IPS DF 6.9 (cell line): ENCODE results near the gene DUS1L.

Experiments
- DNase-seq: peaks from one replicate; pipeline ENCODE4 v3.0.0-alpha.2; 2013; ENCODE audit warnings: low read depth, low spot score
- H3K27ac ChIP-seq: one replicate; pipeline ENCODE4 v1.5.1; 2013; ENCODE audit warnings: low read length, control low read depth
- H3K27me3 ChIP-seq: 2 replicates; pipeline ENCODE4 v1.6.1; 2013; ENCODE audit warnings: mild to moderate bottlenecking, low read length; ENCODE audit not compliant: control insufficient read depth, insufficient read depth
- H3K36me3 ChIP-seq: 2 replicates; pipeline ENCODE4 v1.6.1; 2013; ENCODE audit warnings: low read length; ENCODE audit not compliant: control insufficient read depth, insufficient read depth
- H3K4me1 ChIP-seq: 2 replicates; pipeline ENCODE4 v1.6.1; 2013; ENCODE audit warnings: low read length; ENCODE audit not compliant: control insufficient read depth, insufficient read depth
- H3K4me3 ChIP-seq: 2 replicates; pipeline ENCODE4 v1.5.1; 2013; ENCODE audit warnings: mild to moderate bottlenecking, low read length
- H3K9me3 ChIP-seq: 2 replicates; pipeline ENCODE4 v1.6.1; 2013; ENCODE audit warnings: low read length, inconsistent platforms; ENCODE audit not compliant: control insufficient read depth, insufficient read depth
- WGBS: extraction: QIAGEN DNeasy Blood & Tissue Kit; methylation state at CpG from one replicate; pipeline ENCODE4 v1.1.7; 2013; ENCODE audit warnings: mixed read lengths, missing lambda C conversion rate; ENCODE audit not compliant: insufficient read length, insufficient coverage; 5-methylcytosine and 5-hydroxymethylcytosine counted together

DUS1L gene

DNA sequence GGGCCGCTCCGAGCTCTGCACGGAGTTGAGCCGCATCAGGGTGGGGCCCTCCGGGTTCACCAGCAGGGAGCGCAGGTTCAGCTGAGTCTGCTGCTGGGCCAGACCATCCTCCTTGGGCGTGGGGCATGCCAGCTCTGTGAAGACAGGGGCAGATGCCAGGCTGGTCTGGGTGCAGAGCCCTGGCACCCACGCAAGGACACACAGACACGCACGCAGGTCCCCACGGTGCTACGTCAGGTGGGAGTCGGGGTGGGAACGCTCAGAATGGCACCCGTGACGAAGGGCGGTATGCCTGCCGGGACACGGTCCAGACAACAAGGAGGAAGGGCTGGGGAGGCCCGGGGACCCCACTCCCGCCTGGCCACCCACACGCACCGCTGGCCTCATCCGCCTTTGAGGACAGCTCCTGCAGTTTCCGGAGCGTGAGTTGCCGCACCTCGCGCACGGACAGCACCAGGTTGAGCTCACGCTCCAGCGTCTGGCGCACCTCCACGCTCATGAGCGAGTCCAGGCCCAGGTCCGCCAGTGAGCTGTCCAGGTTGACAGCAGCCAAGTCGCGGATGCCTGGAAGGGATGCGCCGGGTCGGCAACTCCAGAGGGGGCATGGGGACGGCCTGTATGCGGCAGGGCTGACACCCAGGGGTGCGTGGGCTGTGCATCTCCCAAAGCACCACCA is 15.3 kb upstream of the DUS1L start:
- no peaks in the 10 kb centered on the region for H3K27me3 ChIP-seq
- H3K4me1 ChIP-seq: peaks cover 1% of the 10 kb centered on the region; the same call in 1 of the 2 replicates
- H3K4me3 ChIP-seq: no peak overlapping the region
- WGBS: no CpG with 5 or more reads among the region's 44 CpGs
- no peak for DNase-seq
- no peaks in the 10 kb centered on the region for H3K9me3 ChIP-seq
- no peak overlapping the region for H3K27ac ChIP-seq
- H3K36me3 ChIP-seq: peaks cover 76% of the 10 kb centered on the region

DNA sequence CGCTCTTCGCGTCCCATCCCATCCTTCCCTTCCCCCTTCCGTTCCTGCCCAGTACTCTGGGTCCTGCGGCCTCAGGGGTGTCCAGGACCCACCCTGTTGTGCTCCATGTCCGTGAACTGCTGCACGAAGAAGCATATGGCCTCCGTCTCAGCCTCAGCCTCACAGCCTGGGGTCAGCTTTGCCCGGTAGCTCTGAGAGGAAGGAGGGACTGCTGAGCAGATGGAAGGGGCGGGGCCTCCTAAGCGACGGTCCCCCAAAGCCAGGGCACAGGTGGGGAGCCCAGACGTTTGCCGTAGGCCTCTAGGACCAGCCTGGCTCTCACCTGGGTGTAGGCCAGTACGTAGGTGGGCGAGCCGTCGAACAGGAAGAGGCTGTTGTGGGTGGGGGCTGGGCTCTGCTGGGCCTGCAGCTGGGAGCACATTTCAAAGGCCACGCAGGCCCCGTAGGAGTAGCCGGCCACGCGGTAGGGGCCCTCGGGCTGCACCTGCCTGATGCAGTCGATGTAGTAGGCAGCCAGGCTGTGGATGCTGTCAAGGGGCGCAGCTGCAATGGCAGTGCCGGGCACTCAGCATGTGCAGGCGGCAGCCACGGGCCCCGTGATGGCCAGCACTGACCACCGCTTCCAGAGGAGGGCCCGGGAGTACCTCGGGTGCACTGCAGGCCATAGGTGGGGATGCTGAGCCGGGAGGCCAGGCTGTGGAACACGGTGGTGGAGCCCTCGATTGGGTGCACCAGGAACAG is 14.6 kb upstream of the DUS1L start:
- H3K9me3 ChIP-seq: no peaks in the 10 kb centered on the region
- no peak overlapping the region for H3K27ac ChIP-seq
- no CpG with 5 or more reads among the region's 36 CpGs for WGBS
- H3K36me3 ChIP-seq: peaks cover 68% of the 10 kb centered on the region
- no peaks in the 10 kb centered on the region for H3K27me3 ChIP-seq
- DNase-seq: no peak
- no peak overlapping the region for H3K4me3 ChIP-seq
- H3K4me1 ChIP-seq: peaks cover 1% of the 10 kb centered on the region; the same call in 1 of the 2 replicates

DNA sequence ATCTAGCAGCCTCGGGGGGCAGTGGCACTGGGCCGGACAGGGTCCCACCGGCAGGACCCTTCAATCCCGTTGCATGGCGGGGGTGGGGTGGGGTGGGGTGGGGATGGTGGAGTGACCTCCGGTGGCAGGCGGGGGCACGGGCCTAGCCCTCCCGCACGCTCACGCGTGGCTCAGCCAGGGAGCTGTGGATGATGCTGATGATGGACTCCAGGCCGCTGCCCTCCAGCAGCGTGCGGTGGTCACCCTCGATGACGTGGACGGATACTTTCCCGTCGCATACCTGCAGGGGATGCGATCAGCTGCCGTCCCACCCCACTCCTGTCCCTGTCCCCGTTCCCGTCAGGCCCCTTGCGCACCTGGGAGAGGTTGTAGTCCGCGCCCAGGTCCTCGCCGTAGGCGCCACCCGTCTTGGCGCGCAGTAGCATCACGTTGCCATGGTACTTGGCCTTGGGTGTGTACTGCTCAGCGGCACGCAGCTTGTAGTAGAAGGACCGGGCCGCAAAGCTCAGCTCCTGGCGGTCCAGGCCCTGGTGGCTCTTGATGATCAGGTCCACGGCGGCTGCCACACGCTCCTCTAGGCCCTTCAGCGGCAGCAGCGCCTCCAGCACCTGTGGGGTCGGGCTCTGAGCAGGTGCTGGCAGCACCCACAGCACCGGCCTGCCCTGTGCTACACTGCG is 13.5 kb upstream of the DUS1L start:
- no peak overlapping the region for H3K27ac ChIP-seq
- no peaks in the 10 kb centered on the region for H3K9me3 ChIP-seq
- no peak overlapping the region for H3K4me3 ChIP-seq
- WGBS: no CpG with 5 or more reads among the region's 47 CpGs
- H3K36me3 ChIP-seq: peaks cover 58% of the 10 kb centered on the region
- H3K27me3 ChIP-seq: no peaks in the 10 kb centered on the region
- peaks cover 1% of the 10 kb centered on the region; the same call in 1 of the 2 replicates for H3K4me1 ChIP-seq
- DNase-seq: no peak

DNA sequence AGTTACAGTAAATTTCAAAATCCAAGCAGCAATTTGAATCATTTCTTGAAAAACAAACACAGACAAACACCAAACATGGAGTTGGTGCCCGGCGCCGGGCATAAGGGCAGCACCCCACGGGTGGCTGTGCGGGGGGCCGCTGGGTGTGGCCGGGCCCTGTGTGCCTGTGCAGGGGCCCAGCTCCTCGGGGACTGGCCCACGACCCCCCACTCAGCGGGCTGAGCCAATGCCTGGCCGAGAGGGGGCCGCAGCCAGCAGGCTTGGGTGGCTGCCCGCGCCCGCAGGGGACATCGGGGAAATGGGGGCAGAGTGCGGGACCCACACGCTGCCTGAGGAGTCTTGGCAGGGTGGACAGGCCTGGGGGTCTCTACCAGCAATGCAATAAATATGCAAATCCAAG is 12.8 kb upstream of the DUS1L start:
- no peaks in the 10 kb centered on the region for H3K9me3 ChIP-seq
- no peaks in the 10 kb centered on the region for H3K27me3 ChIP-seq
- peaks cover 1% of the 10 kb centered on the region; the same call in 1 of the 2 replicates for H3K4me1 ChIP-seq
- no peak for DNase-seq
- peaks cover 51% of the 10 kb centered on the region for H3K36me3 ChIP-seq
- H3K27ac ChIP-seq: no peak overlapping the region
- no CpG with 5 or more reads among the region's 18 CpGs for WGBS
- no peak overlapping the region for H3K4me3 ChIP-seq

DNA sequence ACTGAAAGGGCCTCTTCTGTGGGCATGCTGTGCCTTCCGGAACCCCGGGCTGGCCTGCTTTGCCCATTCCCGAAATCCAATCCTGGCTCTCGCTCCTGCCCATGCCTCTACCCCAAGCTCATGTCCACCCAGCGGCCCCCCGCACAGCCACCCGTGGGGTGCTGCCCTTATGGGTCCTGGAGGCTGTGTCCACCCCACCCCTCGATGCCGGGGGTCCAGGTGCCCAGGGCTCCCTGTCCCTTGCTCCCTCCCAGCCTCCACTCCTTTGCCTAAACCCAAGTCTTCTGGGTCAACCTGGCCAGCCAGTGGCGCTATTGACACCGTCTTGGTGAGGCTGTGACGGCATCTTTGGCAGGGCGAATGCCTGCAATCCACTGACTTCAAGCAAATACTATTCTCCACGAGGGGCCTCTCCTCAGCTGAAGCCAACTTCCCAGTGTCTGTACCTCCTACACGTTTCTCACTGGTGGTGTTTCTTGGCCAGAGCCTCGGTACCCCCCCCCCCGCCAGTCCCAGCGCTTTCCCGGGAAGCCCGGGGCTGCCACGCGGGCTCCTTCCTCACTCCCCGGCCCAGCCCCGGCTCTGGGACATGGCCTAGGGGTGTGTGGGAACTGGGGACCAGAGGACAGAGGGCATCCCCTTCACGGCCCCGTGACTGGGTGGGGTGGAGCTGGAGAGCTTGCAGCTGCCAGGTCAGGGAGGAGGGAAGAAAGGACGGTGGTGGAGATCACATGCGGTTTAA is 12.2 kb upstream of the DUS1L start:
- Histone ChIP-seq H3K27me3 (no peaks in the 10 kb centered on the region), H3K36me3 (peaks cover 44% of the 10 kb centered on the region), H3K4me1 (peaks cover 1% of the 10 kb centered on the region; the same call in 1 of the 2 replicates), H3K9me3 (no peaks in the 10 kb centered on the region), H3K4me3 (no peak overlapping the region), H3K27ac (no peak overlapping the region)
- no CpG with 5 or more reads among the region's 28 CpGs for WGBS
- no peak for DNase-seq

DNA sequence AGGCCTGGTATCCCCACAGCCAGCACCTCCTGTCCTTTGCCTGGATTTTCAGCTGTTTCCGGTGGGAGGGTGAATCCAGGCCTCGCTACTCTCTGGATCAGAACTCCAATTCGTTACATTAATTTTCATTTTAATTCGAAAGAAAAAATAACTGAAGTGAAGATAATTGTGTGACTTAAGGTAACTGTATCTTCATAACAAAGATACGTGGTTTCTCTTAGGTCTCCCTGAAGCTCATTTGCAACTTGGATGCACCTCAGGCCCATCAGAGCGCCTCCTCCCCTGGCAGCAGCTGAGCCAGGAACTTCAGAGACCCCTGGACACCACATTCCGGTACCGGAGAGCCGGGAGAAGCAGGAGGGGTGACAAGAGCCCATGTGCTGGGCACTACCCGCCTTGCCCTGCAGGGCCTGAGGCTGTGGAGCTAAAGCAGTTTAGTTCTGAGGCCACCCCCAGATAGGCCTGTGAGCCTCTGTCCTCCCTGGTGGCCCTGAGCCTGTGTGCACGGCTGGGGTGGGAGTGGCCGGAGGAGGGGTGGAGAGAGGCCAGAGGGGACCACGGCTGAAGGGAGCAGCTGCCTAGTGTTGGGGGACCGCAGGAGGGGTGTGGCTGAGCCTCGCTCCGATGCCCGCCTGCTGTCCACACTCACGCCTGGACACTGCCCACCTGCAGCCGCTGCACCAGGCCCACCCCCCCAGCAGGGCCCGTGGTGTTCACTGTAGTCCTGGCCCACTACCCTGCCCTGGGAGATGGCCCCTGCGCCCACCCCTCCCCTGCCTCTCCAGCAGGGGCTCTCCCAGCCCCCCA is 11.4 kb upstream of the DUS1L start:
- Histone ChIP-seq H3K4me1 (peaks cover 1% of the 10 kb centered on the region; the same call in 1 of the 2 replicates), H3K27me3 (no peaks in the 10 kb centered on the region), H3K27ac (no peak overlapping the region), H3K36me3 (peaks cover 36% of the 10 kb centered on the region), H3K4me3 (no peak overlapping the region), H3K9me3 (no peaks in the 10 kb centered on the region)
- WGBS: no CpG with 5 or more reads among the region's 21 CpGs
- no peak for DNase-seq

DNA sequence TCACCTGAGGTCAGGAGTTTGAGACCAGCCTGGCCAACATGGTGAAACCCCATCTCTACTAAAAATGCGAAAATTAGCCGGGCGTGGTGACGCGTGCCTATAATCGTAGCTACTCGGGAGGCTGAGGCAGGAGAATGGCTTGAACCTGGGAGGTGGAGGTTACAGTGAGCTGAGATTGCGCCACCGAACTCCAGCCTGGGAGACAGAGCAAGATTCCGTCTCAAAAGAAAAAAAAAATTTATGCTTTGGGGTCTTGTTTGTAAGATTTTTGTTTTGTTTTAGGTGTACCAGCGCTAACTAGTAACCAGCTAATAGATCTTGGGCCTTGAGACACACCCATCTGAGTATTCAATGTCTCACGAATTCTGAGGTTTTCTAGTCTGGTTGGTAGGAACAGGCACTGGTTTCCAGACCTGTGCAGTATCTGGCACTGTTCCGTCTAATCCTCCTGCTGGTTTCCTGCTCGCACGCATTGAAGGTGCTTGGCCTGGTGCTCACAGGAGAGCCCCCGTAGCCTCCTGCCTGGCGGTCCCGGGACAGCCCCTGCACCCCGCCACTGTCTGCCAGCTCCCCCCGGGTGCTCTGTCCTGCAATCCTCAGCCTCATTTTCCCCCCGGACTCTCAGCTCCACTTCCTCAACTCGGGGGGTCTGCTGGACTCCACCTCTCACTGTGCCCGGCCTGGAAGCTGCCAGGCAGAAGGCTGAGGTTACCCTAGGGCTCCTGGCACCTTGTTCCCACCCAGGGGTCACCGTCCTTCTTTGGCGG is 10.6 kb upstream of the DUS1L start:
- no CpG with 5 or more reads among the region's 25 CpGs for WGBS
- no peaks in the 10 kb centered on the region for H3K27me3 ChIP-seq
- no peak overlapping the region for H3K4me3 ChIP-seq
- H3K9me3 ChIP-seq: no peaks in the 10 kb centered on the region
- no peak for DNase-seq
- H3K27ac ChIP-seq: no peak overlapping the region
- peaks cover 1% of the 10 kb centered on the region; the same call in 1 of the 2 replicates for H3K4me1 ChIP-seq
- peaks cover 28% of the 10 kb centered on the region for H3K36me3 ChIP-seq

DNA sequence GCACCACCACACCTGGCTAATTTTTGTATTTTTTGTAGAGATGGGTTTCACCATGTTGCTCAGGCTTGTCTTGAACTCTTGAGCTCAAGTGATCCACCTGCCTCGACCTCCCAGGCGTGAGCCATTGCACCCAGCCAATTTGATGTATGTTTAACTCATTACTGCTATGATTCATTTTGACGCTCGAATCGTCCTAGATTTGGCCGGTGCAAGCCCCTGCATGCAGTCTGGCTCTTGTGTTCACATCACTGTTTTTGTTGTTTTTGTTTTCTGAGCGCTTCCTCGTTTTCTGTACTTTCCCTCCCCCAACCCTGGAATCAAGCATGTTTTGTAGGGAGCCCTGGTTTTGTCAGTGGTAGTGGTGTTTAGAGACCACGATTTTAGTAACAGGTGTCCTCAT is 7.8 kb upstream of the DUS1L start:
- Histone ChIP-seq H3K9me3 (no peaks in the 10 kb centered on the region), H3K27ac (no peak overlapping the region), H3K36me3 (peaks cover 5% of the 10 kb centered on the region; the same call in 1 of the 2 replicates), H3K27me3 (no peaks in the 10 kb centered on the region), H3K4me3 (no peak overlapping the region), H3K4me1 (peaks cover 1% of the 10 kb centered on the region; the same call in 1 of the 2 replicates)
- DNase-seq: no peak
- WGBS: no CpG with 5 or more reads among the region's 9 CpGs

DNA sequence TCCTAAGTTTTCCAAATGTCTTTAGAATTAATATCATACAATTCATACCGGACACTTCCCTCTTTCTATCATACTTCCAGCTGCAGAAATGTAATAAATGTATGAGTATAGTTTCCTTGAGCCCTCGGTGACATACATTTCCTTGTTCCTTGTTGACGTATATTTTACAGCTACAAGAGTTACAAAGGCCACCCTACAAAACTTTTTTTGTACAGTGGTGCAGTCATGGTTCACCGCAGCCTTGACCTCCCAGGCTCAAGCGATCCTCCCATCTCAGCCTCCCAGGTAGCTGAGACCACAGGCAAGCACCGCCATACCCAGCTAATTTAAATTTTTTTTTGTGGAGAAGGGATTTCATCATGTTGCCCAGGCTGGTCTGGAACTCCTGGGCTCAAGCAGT is 7.2 kb upstream of the DUS1L start:
- no peak overlapping the region for H3K27ac ChIP-seq
- peaks cover 4% of the 10 kb centered on the region; the same call in 1 of the 2 replicates for H3K36me3 ChIP-seq
- peaks cover 1% of the 10 kb centered on the region; the same call in 1 of the 2 replicates for H3K4me1 ChIP-seq
- no peaks in the 10 kb centered on the region for H3K27me3 ChIP-seq
- DNase-seq: no peak
- no peaks in the 10 kb centered on the region for H3K9me3 ChIP-seq
- no peak overlapping the region for H3K4me3 ChIP-seq
- WGBS: no CpG with 5 or more reads among the region's 6 CpGs
